ENCODE measurements around the gene METTL8.

The METTL8 gene

DNA sequence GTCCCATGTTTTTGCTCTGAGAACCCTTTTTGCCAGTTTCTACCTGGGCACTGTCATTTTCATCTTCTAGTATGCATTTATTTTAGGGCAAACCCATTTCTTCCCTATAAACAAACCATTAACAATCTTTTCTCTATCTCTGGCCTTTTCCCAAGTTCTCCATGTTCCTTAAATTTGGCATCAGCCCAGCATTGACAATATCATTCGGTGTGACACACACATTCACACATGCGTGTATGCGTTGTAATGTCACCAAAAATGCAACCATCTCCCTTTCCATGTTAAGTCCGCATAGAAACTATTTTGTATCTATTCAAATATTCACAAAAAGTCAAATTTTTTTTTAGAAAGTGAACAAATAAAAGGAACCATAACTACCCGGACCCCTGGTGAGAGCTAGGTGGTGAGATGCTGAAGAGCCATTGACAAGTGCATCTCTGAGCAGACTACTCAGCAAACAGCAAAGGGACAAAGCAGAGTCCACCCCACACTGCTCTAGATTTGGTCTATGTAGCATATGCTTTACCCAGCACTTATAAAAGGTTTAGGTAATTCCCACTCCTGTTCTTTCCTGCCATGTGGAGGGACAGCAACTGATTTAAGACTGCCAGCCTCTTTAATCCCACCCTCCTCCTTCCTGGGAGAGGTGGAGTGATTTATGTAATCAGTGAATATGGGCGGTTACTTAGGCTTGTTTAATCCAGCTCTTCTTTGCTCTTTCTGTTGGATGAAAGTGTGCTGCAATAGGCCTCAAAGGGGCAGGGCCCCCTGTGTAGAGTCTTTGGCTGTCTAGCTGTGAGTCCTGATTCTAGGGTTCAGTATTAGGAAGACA is 124.1 kb downstream of the METTL8 start:
- DNase-seq (ENCODE audit: low spot score), result no peak

DNA sequence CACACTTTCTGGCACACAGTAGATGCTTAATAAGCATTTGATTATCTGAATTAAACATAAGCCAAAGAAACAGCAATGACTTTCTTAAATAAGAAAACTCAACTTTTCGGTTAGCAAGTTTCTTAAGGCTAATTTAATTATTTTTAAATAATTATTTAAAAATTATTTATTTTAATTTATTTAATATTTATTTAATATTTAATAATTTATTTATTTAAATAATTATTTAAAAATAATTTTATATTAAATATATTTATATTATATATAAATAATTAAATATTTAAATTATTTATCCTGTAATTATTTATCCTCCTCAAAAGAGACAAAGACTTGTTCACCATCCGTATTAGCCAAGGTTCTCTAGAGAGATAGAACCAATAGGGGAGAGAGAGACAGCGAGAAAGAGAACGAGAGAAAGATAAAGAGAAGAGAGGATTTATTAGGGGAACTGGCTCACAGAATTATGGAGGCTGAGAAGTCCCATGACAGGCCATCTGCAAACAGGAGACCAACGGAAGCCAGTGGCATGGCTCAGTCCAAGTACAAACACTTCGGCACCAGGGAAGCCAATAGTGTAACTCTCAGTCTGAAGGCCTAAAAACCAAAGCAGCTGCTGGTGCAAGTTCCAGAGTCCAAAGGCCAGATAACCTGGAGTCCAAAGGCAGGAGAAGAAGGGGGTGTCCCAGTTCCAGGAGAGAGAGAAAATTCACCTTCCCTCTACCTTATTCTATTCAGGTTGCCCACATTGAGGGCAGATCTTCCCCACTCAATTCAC is 125.3 kb downstream of the METTL8 start:
- DNase-seq (ENCODE audit: low spot score), result no peak

DNA sequence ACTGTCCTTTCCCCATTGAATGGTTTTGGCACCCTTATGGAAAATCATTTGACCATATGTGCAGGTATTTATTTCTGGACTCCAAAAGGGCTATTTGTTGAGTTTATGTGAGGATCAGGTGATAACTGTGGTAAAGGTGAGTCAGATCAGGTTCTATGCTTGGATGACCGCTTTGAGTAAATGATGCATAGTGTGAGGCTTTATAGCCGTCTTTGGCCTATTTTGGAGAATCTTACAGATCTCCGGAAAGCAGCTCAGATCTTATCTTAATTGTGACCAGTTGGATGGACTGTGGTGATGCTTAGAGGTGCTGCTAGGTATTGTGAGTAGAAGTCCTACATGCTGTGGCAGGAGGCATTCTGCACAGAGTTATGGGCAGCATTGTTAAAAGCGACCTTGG is 126.2 kb downstream of the METTL8 start:
- DNase-seq (ENCODE audit: low spot score), result no peak

DNA sequence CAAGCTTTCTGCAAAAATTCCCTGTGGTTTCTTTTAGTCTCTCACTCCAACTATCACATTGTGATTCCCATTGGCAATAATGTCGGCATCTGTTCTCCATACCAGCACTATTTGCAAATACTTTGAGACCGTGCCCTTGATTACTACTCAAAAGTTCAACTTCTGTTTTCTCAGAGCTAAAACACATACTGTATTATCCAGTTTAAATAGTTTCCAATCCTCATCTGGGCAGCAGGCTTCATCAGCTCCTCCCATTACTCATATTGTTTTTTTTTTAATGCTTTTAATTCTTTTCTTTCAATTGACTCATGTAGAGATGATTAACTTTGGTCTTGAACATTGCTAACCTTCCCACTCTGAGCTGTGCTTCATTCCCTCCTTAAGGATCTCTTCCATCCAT is 135.8 kb downstream of the METTL8 start:
- no peak for DNase-seq (ENCODE audit: low spot score)

DNA sequence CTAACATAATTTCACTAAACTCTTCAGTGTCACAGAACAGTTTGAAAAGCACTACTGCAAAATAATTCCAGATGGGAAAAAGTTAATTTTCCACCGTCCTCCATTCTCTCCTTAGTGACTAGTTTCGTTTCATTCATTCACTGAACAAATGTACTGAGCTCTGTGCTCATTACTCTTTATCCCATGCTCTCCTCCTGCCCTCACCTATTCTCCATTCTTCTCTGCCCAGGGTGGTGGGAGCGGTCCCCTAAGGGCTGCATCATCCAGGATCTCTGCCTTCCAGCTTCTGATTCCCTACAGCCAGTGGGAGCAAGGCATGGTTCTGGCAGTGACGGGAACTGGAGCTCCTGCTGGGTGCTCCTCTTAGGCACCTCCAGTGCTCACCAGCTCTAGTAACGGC is 139.2 kb downstream of the METTL8 start:
- no peak for DNase-seq (ENCODE audit: low spot score)

DNA sequence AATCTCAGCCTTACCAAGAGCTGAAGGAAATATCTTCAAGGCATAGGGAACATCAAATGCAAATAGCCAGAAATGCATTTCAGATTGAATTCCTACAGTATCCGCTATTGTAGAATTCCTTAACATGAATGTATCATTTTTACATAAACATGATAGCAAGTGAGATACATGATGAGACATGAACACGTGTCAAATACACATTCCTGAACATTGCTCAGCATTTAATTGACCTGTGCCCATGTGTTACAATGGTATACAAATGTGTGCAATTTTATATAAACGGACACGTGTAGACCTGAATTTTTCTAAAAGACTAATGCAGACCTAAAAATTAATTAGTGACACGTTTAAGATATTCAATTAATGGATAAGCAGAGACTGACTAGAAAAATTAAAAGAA is 140.1 kb downstream of the METTL8 start:
- no peak for DNase-seq (ENCODE audit: low spot score)

DNA sequence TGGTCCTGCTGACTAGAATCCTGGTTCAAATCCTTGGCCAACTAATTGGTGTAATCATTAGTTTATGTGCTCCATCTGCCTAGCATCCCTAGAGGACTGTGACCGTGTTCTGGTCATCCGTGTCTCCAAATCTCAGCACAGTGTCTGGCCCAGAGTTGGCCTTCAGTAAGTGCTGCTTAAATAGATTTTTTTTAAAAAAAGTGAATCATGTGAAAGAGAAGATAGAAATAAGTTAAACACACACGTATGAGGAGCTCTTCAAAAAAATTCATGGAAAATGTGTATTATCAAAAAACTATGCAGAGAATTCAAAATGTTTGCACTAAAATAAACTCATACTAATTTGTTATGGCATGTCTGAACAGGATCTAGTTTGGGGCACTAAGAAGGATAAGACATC is 143.8 kb downstream of the METTL8 start:
- DNase-seq (ENCODE audit: low spot score), result no peak

DNA sequence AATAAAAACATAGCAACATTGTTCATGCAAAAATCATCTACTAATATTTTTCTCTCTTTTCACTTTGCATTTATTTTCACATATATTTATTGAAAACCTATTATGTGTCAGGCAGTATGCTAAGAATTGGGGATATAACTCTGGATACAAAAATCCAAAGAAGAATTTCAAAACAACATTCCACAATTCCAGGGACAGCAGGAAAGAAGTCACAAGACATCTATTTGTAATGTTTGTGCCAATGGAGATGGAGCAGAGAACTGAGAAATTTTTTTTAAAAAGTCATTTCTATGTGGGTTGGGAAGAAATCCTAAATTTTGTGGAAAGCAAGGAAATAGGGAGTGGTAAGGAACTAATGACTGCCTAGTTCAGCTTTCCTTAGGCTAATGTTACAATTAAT is 144.5 kb downstream of the METTL8 start:
- DNase-seq (ENCODE audit: low spot score), result no peak

DNA sequence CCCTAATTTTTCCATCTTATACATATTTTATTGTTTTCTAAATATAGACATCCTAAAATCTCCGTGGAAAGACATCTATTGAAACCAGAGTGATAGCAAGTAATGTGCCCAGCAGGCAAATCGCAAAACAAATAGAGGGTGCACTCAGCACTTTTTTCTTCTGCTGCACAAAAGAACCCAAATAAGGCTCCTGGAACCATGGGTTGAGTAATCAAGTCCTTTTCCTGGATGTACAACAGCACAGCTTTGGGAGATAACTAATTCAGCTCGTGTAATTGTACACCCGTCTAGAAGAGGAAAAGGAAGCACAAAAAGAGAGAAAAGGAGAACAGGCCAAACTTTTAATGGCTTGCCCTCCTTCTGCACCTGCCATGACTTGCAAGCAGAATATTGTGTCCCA is 146.2 kb downstream of the METTL8 start:
- no peak for DNase-seq (ENCODE audit: low spot score)

DNA sequence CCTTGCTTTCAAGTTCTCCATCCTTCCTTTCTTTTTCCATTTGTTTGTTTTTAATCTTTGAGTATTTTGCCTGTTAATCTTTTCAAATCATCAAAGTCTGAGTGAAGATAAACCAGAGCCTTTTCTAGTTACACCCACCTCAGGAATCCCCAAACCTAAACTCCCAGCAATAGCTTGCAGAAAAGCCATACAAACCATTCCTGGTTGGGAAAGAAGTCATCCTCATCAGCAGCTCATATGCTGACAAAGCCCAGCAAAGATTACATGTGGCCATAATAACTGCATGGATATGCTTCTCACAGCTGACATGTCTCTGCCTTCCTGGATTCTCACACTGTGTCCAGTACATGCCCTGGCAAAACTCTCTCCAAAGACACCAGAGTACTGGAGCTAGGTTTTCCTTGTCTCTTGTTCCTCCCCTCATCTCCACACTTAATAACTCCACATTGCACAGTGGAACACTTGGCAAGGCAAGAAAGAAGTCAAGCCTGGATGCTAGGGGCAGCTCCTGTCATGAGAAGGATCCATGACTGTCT is 146.7 kb downstream of the METTL8 start:
- DNase-seq (ENCODE audit: low spot score), result no peak

DNA sequence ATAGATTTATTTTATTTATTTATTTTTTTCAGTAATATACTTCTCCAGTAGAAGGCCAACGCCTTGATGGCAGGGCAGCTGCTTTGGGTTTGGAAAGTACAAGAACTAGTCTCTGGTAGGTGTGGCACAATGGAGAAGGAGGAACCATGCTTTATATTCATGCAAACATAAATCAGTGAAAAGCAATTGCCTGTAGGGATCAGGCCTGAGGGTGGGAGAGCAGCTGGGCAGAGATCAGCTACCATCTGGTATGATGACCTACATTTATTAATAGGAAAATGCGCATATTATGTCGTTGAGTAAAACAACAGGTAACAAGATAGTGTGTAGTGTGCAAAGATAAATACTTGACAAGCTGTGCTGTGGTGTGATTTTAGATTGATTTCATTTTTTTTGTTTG is 152.7 kb downstream of the METTL8 start:
- no peak for DNase-seq (ENCODE audit: low spot score)

DNA sequence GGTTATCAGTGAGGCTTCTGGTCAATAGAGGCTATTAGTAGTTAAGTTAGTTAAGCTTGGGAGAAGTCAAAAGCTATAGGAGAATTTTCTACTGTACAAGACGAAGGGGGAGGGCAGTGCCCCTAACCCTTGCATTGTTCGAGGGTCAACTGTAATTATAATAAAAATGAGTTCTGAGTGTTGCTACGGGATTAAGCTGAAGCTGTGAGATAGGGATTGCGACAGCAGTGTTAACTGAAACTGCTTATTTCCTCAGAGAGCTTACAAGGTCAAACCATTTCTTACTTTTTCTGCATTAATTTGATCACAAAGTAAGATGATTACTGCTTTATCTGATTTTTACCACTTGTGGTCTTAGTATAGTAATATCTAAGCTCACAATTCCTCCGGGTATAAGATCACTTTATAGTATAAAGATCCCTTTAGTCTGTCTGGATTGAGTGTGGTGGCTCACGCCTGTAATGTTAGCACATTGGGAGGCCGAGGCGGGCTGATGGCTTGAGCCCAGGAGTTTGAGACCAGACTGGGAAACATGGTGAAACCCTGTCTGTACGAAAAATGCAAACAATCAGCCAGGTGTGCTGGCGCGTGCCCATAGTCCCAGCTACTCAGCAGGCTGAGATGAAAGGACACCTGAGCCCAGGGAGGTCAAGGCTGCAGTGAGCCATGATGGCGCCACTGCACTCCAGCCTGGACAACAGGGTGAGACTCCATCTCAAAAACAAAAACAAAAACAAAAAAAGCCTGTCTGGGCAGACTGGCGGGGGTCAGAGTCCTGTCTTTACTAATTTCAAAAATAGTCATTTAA is 153.6 kb downstream of the METTL8 start:
- no peak for DNase-seq (ENCODE audit: low spot score)

DNA sequence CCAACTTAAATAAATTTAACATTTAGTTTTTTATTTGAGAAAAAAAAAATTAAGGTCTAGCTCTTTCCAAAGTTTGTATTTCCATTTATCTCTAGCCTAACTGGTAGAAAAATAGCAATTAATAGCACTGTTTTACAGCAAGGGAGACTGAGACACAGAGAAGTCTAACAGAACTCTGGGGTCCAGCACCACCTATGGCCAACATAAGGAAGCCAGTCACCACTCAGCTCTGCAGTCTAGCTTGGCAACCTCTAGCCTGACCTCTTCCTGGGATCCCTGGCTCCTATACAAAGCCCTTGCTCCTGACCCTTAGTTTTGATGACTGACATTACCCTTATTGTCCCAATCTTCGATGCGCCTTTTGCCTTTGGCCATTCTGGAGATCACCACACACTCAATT is 159.0 kb downstream of the METTL8 start:
- no peak for DNase-seq (ENCODE audit: low spot score)

DNA sequence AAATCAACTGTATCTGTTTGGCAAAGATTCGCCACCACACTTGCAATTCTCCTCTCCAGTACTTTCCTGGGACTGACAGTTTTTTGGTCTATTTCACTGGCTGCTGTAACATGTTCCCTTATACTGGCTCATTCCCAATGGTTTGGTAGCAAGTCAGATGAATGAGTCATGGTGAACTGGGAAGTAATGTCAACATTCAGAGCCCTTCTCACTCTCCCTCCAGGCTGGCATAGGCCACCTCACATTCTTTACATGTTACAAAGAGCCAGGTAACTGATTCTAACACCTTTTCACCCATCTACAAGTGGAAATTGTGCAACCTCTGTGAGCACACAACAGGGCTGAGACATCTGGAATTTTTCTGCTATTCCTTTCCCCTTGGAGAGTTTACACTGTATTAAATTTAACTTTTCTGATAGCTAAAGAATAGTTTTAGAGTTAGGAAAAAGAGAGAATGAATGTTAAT is 161.8 kb downstream of the METTL8 start:
- DNase-seq (ENCODE audit: low spot score), result no peak

DNA sequence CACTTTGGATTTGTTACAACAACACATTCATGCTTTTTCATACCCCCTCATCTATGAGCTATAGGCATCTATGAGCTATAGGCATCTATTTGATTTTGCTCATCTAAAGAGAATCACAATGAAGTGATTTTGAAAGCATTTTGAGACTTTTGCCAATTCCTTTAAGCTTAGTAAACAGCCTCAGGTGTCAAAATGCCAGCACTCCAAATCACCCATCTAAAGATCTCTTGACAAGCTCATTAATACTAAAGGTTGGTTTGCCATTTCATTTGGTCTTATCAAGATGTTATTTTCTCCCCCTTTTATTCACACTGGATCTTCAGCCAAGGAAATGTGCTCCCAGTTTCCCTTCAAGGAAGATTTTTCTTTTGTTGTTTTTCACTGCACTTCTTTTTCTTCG is 162.4 kb downstream of the METTL8 start:
- DNase-seq (ENCODE audit: low spot score), result no peak

DNA sequence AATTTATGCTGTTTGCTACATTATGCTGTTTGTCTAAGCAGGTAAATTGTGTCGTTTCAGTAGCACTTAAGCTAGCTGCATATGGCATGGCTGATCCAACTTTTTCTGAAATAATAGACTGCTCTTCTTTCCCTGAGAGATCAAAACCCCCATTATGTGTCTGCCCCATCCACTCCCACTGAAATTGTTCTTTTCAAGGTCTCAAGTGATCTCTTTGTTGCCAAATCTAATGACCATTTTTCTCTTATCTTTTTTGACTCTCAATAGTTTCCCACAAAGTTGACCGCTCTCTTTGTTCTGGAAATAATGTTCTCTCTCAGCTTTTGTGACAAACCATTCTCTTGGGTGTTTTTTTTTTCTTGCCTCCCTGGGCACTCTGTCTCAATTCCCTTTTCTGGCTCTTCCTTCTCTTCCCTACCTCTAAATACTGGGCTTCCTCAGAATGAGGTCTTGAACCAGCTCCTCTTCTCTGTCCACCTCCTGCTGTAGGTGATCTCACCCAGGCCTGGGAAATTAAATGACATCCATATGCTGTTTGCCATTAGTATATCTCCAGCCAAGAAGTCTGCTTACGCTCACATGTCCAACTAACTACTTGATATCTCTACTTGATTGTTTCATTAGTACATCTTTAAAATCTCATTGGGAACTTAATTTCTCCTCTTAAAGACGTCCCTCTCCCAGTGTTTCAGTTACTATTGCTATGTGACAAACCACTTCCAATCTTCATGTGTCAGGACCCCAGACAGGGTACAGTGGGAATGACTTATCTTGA is 165.7 kb downstream of the METTL8 start:
- DNase-seq (ENCODE audit: low spot score), result no peak

Measured in activated CD4-positive, alpha-beta T cell treated with anti-CD3 and anti-CD28 coated beads, Interleukin-2, Interleukin-4, amounts not matched to agents 100 ng/mL and 50 ng/mL, durations not matched to agents 16 hours and 8 hours (primary cell).